ENCODE measurements around the gene LTBP1. TPM values are rescaled to one million over a fixed set of nuclear protein-coding genes. Genes with fewer than 3 reads are reported as not detected.

The LTBP1 gene
- total and polyA plus RNA-seq, 10 of the 15 experiments (the other 5 are each of a cell fraction or from before 2014, with no cell fraction given), result 0.01 to 0.28 (median 0.12) TPM; not detected in 2

- TF ChIP-seq NKRF (conservative IDR thresholded peaks at IDR 0.05), result no peak
- no peak for TF ChIP-seq FOS (IDR thresholded peaks at IDR 0.05; ENCODE audit: borderline replicate concordance, extremely low read depth, insufficient read length)
- TF ChIP-seq PAX5 (IDR thresholded peaks at IDR 0.05; ENCODE audit: borderline replicate concordance, low read depth, low read length), result no peak
Observed at GRCh38 chr2:33262097-33262496, 315.3 kb downstream of the LTBP1 start (continued).

- DNase-seq (ENCODE audit: low read depth, low spot score), result no peak
- Histone ChIP-seq H4K20me1 (ENCODE audit: control insufficient read depth, insufficient read depth) (no peaks in the 10 kb centered on the region), H3K4me2 (ENCODE audit: control insufficient read depth, insufficient read depth) (no peak overlapping the region), H3K27me3 (replicated peaks in 1 of 2; ENCODE audit: control insufficient read depth in 2 of 2, insufficient read depth in 2 of 2, low read length in 1 of 2) (peaks cover 0 to 2% of the 10 kb centered on the region in 2 experiments; a peak in 2 of 4 replicates), H3K9me3 (replicated peaks; ENCODE audit: control insufficient read depth, insufficient read depth, low read length) (peaks cover 14% of the 10 kb centered on the region; the same call in 2 of the 3 replicates), H3K9ac (ENCODE audit: control insufficient read depth, insufficient read depth, low read length) (no peak overlapping the region), H3K27ac (ENCODE audit: control insufficient read depth, insufficient read depth) (no peak overlapping the region), H2AFZ (ENCODE audit: control insufficient read depth, low read depth, low read length) (no peak overlapping the region), H3K36me3 (ENCODE audit: control insufficient read depth in 2 of 2, insufficient read depth in 2 of 2, low read length in 1 of 2) (no peaks in the 10 kb centered on the region), H3K4me1 (ENCODE audit: control insufficient read depth, insufficient read depth, low read length) (no peaks in the 10 kb centered on the region), H3K4me3 (no peak overlapping the region), H3K79me2 (ENCODE audit: control insufficient read depth, insufficient read depth, low read length) (no peaks in the 10 kb centered on the region)
- ATAC-seq, result no peak
- in situ Hi-C loops (cut with MboI), result no loop called here
- ChIA-PET POLR2A (no interaction called here), SMC1A (ENCODE audit: uncharacterized antibody, unreplicated experiment) (no interaction called here), CTCF (no interaction called here), RAD21 (ENCODE audit: unreplicated experiment) (no interaction called here)
- no peak for FAIRE-seq
- BruUV-seq (replicated peaks), result no TSS peak
- 64% methylated on average over 3 of the region's 3 CpGs for WGBS (ENCODE audit: insufficient coverage, insufficient replicate concordance, low lambda C conversion rate, missing lambda C conversion rate)
- intact Hi-C loops (cut with micrococcal nuclease; ENCODE audit: unreplicated experiment), result no loop called here
- TF ChIP-seq CBFB (IDR thresholded peaks at IDR 0.05; ENCODE audit: low read depth) (no peak), BCLAF1 (IDR thresholded peaks at IDR 0.05) (no peak), NR2C1 (IDR thresholded peaks at IDR 0.05) (no peak), RB1 (IDR thresholded peaks at IDR 0.05; ENCODE audit: borderline replicate concordance) (no peak), SUPT20H (IDR thresholded peaks at IDR 0.05; ENCODE audit: borderline replicate concordance, control insufficient read depth, low read depth, low read length) (no peak), RELA (IDR thresholded peaks at IDR 0.05; ENCODE audit: borderline replicate concordance, partially characterized antibody) (no peak), KDM1A (IDR thresholded peaks at IDR 0.05; ENCODE audit: borderline replicate concordance) (no peak), CEBPZ (IDR thresholded peaks at IDR 0.05; ENCODE audit: low read depth, low read length) (no peak), MEF2B (IDR thresholded peaks at IDR 0.05; ENCODE audit: partially characterized antibody, poor library complexity, severe bottlenecking) (no peak), NKRF (conservative IDR thresholded peaks at IDR 0.05) (no peak)
Observed at GRCh38 chr2:33264766-33265165, 318.0 kb downstream of the LTBP1 start.

Data from GM12878 (cell line).